Adrenal gland (tissue), 5 donors: ENCODE measurements around the gene KRTAP24-1.

Experiments used
- CTCF ChIP-seq, 6 experiments: fragments of 450-650 bp in 4 of 6; fragments of 200-600 bp in 2 of 6; sonication (generic) in 1 of 6; IDR thresholded peaks; 1 replicate in 5 of 6; 2 replicates in 1 of 6; pipeline versions ENCODE4 v1.5.1 to v1.8.0; 2016 to 2021; ENCODE audit warnings: antibody characterized with exemption in 6 of 6, mild to moderate bottlenecking in 2 of 6, moderate library complexity in 1 of 6
- POLR2A ChIP-seq, 2 donors: fragments of 450-650 bp; IDR thresholded peaks; one replicate each; pipeline ENCODE4 v1.6.1; 2017; ENCODE audit warnings: antibody characterized with exemption in 2 of 2, mild to moderate bottlenecking in 2 of 2, moderate library complexity in 1 of 2
- donor health status: DM: no; HTN: no; CAD: no.

GRCh38 chr21:30232011-30232410 lies 50.7 kb downstream of the KRTAP24-1 start:
- TF ChIP-seq POLR2A (IDR thresholded peaks at IDR 0.05): no peak
- no peak for TF ChIP-seq CTCF (IDR thresholded peaks at IDR 0.05)
